ENCODE measurements around the gene LCOR. TPM values are rescaled to one million over a fixed set of nuclear protein-coding genes. Genes with fewer than 3 reads are reported as not detected.

LCOR gene
- total RNA-seq, 1 experiment from 2014 or later = 42.1 TPM

GRCh38 chr10:96968682-96969423, 136.8 kb downstream of the LCOR start:
- Mint-ChIP-seq H3K27me3 (ENCODE audit: low read depth) (no peaks in the 10 kb centered on the region), H3K27ac (no peak overlapping the region), H3K36me3 (ENCODE audit: insufficient read depth in 1 of 3, low read depth in 3 of 3) (no peaks in the 10 kb centered on the region; a peak in 2 of 7 replicates), H3K9me3 (no peaks in the 10 kb centered on the region), H3K4me3 (no peak overlapping the region), H3K4me1 (no peaks in the 10 kb centered on the region; a peak in 1 of 4 replicates)
- Histone ChIP-seq H3K14ac (ENCODE audit: insufficient read depth, low read length) (no peak overlapping the region), H2BK12ac (ENCODE audit: insufficient read length, low read depth, low read length) (no peak overlapping the region), H4K5ac (ENCODE audit: insufficient read length, low read depth, low read length) (no peak overlapping the region), H3K23me2 (ENCODE audit: insufficient read length, low read depth, low read length, poor library complexity, severe bottlenecking) (no peaks in the 10 kb centered on the region), H3K18ac (ENCODE audit: insufficient read length, low read depth, low read length) (no peak overlapping the region), H4K91ac (ENCODE audit: insufficient read length, low read depth, low read length) (no peak overlapping the region), H3K27me3 (ENCODE audit: insufficient read depth, low read length) (no peaks in the 10 kb centered on the region), H3K79me2 (ENCODE audit: insufficient read depth, low read length) (no peaks in the 10 kb centered on the region), H2BK20ac (ENCODE audit: low read depth, low read length, poor library complexity, severe bottlenecking) (no peak overlapping the region), H3T11ph (ENCODE audit: low read length) (no peak overlapping the region), H2BK5ac (ENCODE audit: insufficient read length, low read length) (no peak overlapping the region), H3K23ac (ENCODE audit: insufficient read length, low read depth, low read length) (no peak overlapping the region), H3K56ac (ENCODE audit: insufficient read length, low read depth, low read length) (no peak overlapping the region), H4K20me1 (ENCODE audit: control insufficient read depth, insufficient read depth, insufficient read length) (no peaks in the 10 kb centered on the region), H3K79me1 (ENCODE audit: insufficient read depth, low read depth, low read length, poor library complexity, severe bottlenecking) (no peaks in the 10 kb centered on the region), H4K8ac (replicated peaks; ENCODE audit: insufficient read length, low read depth, low read length) (no peak overlapping the region), H3K27ac (ENCODE audit: insufficient read length, low read depth, low read length) (no peak overlapping the region), H2AK5ac (ENCODE audit: insufficient read length, low read length) (no peak overlapping the region), H3K9ac (ENCODE audit: extremely low read depth, insufficient read length, low read length) (no peak overlapping the region), H3K9me3 (ENCODE audit: control insufficient read depth, low read depth, low read length) (no peaks in the 10 kb centered on the region), H3K4me2 (ENCODE audit: insufficient read depth, insufficient read length, low read length) (no peak overlapping the region), H2BK15ac (ENCODE audit: low read depth, low read length) (no peak overlapping the region), H3K4ac (ENCODE audit: low read depth, low read length) (no peak overlapping the region), H3K4me1 (ENCODE audit: insufficient read depth, low read length) (no peaks in the 10 kb centered on the region), H2AFZ (ENCODE audit: low read length) (no peak overlapping the region), H2BK120ac (ENCODE audit: low read depth, low read length, poor library complexity, severe bottlenecking) (no peak overlapping the region)
- no peak for TF ChIP-seq CTCF (conservative IDR thresholded peaks at IDR 0.05)
- no peak for DNase-seq
- WGBS (ENCODE audit: extremely low coverage, insufficient read length, low lambda C conversion rate) = no CpG with 5 or more reads among the region's 5 CpGs

Data from H9 (cell line).